GM10248 (cell line): Measurements from ENCODE around the gene PTP4A2.
A peak's percentile ranks its signal among the peaks of the same experiment; 100 is the strongest.

Experiments used
- CTCF ChIA-PET: fragments of 300-600 bp; sonication (Branson Sonifier 250); formaldehyde crosslinking; extraction: SDS; loops from one replicate; lab custom pipeline; 2021; ENCODE audit warnings: antibody characterized with exemption; lab: Yijun Ruan, JAX
- POLR2A ChIA-PET: fragments of 350-650 bp; sonication (Branson Sonifier 250); formaldehyde crosslinking; extraction: SDS; loops from one replicate; lab custom pipeline; 2020; ENCODE audit warnings: antibody characterized with exemption; lab: Yijun Ruan, JAX
- DNase-seq: peaks from one replicate; pipeline ENCODE4 v3.0.0; 2012; ENCODE audit errors: extremely low spot score
- CTCF ChIP-seq: IDR thresholded peaks from 2 replicates; pipeline ENCODE4 v1.5.1; 2012; ENCODE audit warnings: mild to moderate bottlenecking, low read depth; ENCODE audit errors: extremely low read depth, missing control alignments, control extremely low read depth

Gene PTP4A2

GRCh38 chr1:31961536-31961935, 23.4 kb upstream of the PTP4A2 start:
- peak; percentile 49 for DNase-seq
- TF ChIP-seq CTCF = no peak
- POLR2A ChIA-PET = no interaction called here
- CTCF ChIA-PET = interaction anchor here (1.1 to 25.8 kb wide), 13 partner anchors 10 to 412 kb away, joined by 3 to 501 read pairs (median 6); partner anchors contain the start of gene PTP4A2

- no peak for DNase-seq
- no peak for TF ChIP-seq CTCF
- POLR2A ChIA-PET = interaction anchor here (1.0 kb wide), 1 partner anchor 16 kb away, joined by 3 read pairs; no protein-coding TSS in a partner anchor
- CTCF ChIA-PET = interaction anchor here (2.1 to 25.8 kb wide), 4 partner anchors 15 to 170 kb away, joined by 6 to 501 read pairs (median 50); partner anchors contain the start of gene PTP4A2
Measured at GRCh38 chr1:31959521-31960340, 21.6 kb upstream of the PTP4A2 start.

GRCh38 chr1:31957701-31958674, 19.8 kb upstream of the PTP4A2 start:
- ChIA-PET POLR2A (interaction anchor here (0.7 to 1.3 kb wide), 4 partner anchors 20 to 65 kb away, joined by 3 to 7 read pairs (median 4); partner anchors contain the start of gene PTP4A2), CTCF (interaction anchor here (0.8 to 25.8 kb wide), 5 partner anchors 11 to 105 kb away, joined by 3 to 501 read pairs (median 4); partner anchors contain the start of gene PTP4A2)
- no peak for TF ChIP-seq CTCF
- DNase-seq = peak; percentile 49

GRCh38 chr1:31955917-31956736, 18.0 kb upstream of the PTP4A2 start:
- peak; percentile 80 for DNase-seq
- TF ChIP-seq CTCF = peak; percentile 25
- ChIA-PET CTCF (interaction anchor here (0.8 to 25.8 kb wide), 10 partner anchors 7 to 361 kb away, joined by 3 to 501 read pairs (median 3); partner anchors contain the start of gene PTP4A2), POLR2A (interaction anchor here (1.2 to 4.8 kb wide), 3 partner anchors 8 to 18 kb away, joined by 3 to 33 read pairs (median 7); partner anchors contain the start of gene PTP4A2)

GRCh38 chr1:31954607-31955283, 16.6 kb upstream of the PTP4A2 start:
- CTCF ChIA-PET = interaction anchor here (0.8 to 25.8 kb wide), 8 partner anchors 9 to 363 kb away, joined by 3 to 501 read pairs (median 3); partner anchors contain the start of gene PTP4A2
- POLR2A ChIA-PET = interaction anchor here (0.5 to 4.8 kb wide), 5 partner anchors 11 to 107 kb away, joined by 3 to 33 read pairs (median 4); no protein-coding TSS in a partner anchor
- no peak for DNase-seq
- TF ChIP-seq CTCF = no peak
